Measurements from ENCODE around the gene RPRD1A.
"Not testable (repeated sequence)": the region's sequence is repeated elsewhere in the genome, so short reads cannot be mapped to it uniquely, and the experiment has no call there.

The RPRD1A gene

DNA sequence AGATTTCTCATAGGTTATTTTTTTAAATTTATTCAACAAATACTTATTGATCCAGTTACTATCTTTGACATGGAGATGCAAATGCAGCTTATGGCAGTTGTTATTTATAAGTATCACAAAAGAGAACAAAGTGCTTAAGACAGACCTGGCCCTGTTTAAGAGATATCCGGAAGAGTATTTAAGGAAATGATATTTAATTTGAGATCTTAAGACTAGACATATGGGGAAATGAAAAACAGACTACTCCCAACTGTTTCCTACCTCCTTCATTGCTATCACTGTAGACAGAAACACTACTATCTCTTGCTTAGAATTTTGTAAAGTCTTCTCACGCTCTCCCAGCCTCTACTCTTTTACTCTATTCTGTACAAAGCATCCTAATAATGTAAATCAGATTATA, 36.0 kb downstream of the RPRD1A start:
- DNase-seq (ENCODE audit: low spot score), result no peak

DNA sequence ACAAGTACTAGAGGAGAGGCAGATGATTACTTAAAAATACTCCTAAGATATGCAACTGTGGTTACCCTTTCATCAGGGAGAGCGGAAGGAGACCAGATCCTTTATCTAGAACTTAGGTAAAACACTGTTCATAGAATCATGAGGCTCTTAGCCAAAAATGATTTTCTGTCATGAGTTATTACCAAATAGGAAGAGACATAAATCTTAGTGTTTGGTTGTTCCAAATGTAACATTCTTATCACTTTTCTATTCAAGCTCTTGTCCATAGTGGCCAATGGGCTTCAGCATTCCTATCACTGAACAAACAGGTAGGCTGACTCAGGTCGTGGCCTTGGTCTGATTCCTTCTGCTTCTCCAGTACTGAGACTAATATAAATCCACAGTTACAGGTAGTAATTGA, 38.5 kb downstream of the RPRD1A start:
- DNase-seq (ENCODE audit: low spot score), result no peak

DNA sequence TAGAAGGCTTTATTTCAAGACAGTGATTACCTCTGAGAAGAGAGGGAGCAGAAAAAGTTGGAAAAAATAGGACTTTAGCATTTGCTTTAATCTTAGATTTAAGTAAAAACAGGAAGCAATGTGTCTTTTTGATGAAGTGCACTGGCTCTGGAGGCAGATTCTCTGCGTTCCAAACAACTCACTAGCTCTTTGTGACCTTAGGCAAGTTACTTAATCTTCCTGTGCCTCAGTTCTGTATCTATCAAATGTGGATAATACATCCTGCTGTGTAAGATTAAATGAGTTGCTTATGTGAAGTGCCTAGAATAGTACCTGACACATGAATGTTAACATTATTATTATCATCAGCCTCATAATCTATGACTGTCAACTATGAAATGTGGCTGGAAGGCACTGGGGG, 42.3 kb downstream of the RPRD1A start:
- DNase-seq (ENCODE audit: low spot score), result no peak

DNA sequence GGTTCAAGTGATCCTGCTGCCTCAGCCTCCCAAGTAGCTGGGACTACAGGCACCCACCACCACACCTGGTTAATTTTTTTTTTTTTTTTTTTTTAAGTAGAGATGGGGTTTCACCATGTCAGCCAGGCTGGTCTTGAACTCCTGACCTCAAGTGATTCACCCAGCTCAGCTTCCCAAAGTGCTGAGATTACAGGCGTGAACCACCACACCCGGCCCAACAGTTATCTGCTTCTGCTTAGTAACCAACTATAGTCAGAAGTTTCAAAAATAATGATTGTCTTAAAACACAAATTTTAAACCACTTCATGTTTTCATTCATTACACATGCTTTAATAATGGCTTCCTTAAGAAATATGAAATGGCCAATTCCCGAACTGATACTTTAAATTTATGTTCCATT, 43.1 kb downstream of the RPRD1A start:
- not testable (repeated sequence) for DNase-seq (ENCODE audit: low spot score)

DNA sequence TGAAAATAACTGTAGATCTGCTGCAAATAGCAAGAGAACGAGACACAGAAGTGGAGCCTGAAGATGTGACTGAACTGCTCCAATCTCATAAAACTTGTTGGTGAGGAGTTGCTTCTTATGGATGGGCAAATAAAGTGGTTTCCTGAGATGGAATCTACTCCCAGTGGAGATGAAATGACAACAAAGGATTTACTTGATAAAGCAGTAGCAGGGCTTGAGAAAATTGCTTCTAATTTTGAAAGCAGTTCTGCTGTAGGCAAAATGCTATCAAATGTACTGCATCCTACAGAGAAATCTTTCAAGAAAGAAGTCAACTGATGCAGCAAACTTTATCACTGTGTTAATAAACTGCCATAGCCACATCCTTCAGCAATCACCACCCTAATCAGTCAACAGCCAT, 44.0 kb downstream of the RPRD1A start:
- no peak for DNase-seq (ENCODE audit: low spot score)

DNA sequence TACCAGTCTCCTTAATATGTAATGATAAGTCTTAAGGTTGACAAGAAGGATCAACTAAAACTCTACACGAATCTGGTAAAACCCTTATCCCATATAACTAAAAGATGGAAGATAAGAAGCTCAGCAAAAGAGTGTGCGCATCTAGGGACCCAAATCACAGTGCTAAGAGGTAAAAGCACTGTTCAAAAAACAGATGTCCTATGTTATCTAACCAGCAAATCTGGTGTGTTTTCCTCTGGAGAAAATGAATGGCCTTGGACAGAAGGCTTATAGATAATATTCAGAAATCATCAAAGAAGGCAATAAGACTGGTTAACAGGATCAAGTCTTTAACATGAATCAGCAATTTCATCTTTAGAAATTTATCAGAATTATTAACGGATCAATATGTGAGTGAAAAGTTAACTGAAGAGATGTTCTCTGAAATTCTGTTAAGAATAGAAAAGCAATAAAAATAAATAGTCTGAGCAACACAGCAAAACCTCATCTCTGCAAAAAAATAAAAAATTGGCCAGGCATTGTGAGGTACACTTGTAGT, 47.1 kb downstream of the RPRD1A start:
- no peak for DNase-seq (ENCODE audit: low spot score)

DNA sequence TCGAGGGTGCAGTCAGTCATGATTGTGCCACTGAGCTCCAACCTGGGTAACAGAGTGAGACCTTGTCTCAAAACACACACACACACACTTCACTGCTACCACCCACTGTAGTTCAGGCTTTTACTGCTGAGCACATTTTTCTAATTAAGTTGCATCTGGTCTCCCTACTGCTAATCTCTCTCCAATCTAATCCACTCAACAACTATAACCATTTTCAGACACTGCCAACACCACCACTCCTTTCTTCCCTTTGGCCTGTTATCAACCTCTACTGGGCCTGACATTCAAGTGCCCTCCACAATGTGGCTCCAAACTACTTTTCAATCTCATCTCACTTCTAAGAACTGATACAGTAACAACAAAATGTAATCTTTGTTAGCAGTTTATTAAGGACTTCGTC, 50.1 kb downstream of the RPRD1A start:
- DNase-seq (ENCODE audit: low spot score), result no peak

DNA sequence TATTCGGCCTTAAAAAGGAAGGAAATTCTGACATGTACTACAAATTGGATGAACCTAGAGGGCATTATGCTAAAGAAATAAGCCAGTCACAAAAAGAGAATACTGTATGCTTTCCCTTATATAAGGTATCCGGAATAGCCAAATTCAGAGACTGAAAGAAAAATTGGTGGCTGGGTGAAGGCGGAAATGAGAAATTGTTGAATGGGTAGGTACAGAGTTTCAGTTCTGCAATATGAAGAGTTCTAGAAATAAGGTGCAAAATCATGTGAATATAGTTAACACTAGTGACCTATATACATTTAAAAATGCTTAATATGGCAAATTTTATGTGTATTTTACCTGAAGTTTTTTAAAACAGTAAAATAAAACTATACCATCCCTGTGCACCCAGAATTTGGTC, 51.7 kb downstream of the RPRD1A start:
- no peak for DNase-seq (ENCODE audit: low spot score)

DNA sequence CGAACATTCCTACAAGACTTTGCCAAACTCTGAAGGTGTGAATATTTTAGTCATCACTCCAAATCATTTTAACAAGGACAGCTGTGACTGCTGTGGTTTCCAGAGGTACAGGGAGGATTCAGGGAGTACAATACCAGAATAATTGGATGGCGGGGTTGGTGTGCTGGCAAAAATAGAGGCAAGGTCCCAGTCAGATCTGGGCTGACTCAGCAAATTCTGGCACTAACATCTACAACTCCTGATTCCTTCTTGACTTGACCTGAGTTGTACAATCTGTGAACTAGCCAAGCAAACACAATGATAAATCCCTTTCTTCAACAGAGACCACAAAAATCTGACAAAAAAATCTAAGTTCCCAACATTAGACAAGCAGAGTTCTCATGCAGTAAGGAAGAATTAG, 54.5 kb downstream of the RPRD1A start:
- DNase-seq (ENCODE audit: low spot score), result no peak

DNA sequence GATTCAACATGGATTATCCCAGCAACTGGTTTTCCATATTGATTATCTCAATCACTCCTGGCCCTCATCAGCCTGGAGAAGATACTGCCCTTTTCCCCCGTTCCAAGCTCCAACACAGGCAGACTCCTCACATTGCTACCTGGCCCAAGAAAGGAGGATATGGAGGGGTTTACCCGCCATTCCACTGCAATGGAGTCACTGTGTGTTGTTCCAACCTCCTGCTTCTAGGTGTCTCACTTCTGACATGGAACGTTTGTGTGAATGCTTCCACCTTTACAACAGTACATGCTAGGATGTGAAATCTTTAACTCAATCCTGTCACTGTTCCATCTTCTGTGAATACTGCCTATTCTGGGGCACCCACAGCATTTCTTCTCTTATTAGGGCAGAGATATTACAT, 58.1 kb downstream of the RPRD1A start:
- DNase-seq (ENCODE audit: low spot score), result no peak

DNA sequence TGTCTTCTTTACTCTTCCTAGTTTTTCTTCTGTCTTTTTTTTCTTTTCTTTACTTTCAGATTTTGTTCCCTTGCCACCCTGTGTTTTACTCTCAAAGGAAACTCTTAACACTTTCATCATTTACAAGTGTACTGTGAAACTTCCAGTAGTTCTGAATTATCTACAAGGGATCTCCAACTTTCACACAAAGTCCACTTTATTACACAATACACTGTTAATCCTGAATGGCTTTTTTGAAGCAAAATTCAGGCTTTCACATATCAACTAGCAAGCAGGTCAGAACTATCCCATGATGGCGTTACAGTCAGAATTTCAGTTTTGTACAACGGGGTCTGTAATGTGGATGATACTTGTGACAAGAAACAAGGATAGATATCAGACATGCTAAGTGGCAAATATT, 60.4 kb downstream of the RPRD1A start:
- DNase-seq (ENCODE audit: low spot score), result no peak

DNA sequence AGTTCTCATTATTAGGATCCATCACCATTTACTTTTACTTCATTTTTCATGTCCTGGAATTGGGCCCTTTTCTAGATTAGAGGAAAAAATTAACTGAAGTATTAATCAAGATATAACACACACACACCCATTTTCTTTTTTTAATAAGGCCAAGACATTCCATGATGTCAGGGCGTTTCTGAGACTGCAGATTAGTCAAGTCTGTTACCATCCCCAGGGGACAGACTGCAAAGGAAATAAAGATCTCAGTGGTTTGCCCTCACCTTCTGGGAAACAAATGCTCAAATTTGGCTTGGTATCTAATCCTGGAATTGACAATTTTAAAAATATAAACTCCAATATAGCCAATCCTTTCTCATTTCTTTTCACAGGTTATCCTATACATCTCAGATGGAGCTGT, 67.4 kb downstream of the RPRD1A start:
- DNase-seq (ENCODE audit: low spot score), result no peak

DNA sequence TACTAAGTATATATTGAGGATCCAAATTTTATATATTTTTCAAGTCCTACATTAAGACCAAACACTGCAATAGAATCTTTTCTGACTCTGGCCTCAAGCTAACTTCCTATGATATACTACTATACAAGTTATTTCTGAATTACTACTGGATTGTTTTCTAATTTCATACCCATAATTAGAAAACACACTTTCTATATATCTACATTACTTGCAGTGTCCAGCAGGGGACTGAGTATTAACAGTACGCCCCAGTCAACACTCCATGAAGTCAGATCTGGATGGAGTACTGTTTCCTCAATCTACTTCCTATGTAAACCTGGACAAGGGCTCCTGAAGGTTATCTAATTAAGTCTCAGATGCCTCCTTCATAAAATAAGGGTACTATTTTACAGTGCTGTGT, 68.4 kb downstream of the RPRD1A start:
- no peak for DNase-seq (ENCODE audit: low spot score)

DNA sequence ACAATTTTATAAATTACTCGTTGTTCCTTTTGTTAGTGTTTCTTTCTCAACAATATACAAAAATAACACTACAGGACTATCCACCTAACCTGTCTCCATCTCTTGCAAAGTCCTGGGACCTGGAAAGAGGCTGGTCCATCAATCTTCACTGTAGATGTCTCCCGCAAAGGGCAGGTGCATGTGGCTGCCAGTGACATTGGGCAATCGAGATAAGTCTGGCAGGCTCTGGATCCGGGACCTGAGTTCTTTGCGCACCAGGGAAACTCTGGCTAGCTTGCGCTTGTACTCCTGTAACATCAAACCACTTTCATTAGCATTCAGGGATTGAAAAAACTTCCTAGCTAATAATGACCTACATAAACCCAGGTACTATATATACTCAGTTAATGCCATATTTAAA, 74.3 kb downstream of the RPRD1A start:
- DNase-seq (ENCODE audit: low spot score), result no peak

DNA sequence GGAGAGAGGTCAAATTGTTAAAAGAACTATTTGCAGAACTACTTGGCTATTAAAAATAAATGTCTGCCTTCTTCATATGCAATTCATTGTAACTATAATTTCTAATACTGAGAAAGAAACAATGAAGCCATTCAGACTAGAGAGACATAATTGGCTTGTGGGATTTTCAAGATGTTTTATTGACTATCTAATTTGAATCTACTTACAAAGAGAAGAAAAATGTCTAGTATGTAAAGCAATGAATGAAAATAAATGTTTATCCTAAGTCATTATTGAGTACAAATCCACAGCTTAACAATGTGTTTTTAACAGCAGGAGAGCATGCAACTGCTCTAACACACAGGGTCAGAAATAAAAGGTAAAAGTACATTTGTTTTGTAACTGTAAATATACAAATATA, 75.7 kb downstream of the RPRD1A start:
- no peak for DNase-seq (ENCODE audit: low spot score)

DNA sequence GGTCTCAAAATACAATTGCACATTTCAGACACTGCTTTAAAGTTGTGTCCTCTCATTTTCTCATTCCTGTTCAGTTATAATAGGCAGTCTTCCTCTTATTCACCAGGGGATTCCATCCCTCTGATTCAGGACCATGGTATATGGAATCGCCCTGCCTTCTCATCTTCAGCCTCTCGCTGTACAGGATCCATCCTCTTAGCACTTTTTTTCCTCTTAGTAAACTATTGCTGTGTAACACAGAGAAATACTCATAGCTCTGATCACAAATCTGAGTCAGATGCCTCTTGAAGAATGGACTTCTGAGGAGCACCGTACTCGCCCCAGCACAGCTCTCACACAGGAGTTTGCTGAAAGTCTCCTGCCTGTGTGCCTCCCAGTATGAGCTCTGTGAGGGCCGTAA, 83.5 kb downstream of the RPRD1A start:
- DNase-seq (ENCODE audit: low spot score), result no peak

DNA sequence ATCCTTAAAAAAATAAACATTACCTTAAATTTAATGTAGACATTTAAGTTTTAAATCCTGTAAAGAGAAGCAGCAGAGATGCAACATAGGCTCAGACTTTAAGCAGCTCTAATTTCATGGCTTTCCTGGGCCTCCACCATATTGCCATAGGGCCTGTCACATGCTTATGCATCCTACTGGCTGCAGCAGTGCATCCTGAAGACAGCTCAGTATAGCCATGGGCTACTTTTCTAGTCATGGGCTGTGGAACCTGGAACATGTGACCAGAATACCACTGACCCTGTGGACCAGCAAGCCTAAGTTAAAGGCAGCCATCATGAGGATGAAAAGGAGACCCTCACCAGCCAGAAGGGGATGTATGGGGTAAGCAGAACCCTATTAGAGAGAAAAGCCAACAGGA, 84.2 kb downstream of the RPRD1A start:
- no peak for DNase-seq (ENCODE audit: low spot score)

DNA sequence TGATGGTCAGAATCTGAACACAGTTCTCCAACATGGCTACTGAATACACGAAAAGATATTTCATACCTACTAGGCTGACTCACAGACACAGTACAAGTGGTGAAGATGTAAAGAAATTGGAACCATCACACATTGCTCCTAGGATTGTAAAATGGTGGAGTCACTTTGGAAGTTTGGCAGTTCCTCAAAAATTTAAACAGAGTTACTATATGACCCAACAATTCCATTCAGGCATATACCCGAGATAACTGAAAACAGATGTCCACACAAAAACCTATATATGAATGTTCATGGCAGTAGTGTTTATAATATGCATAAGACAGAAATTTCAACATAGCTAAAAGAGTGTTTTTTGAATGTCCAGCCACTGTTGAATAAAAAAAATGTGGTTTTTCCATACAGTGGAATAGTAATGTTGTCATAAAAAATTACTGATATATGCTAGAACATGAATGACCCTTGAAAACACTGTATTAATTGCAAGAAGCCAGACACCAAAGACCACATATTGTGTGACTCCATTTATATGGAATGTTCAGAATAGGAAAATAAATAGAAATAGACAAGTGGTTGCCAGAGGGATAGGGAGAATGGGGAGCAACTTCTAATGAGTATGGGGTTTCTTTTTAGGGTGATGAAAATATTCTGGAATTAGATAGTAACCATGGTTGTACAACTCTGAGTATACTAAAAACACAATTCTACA, 84.8 kb downstream of the RPRD1A start:
- no peak for DNase-seq (ENCODE audit: low spot score)

DNA sequence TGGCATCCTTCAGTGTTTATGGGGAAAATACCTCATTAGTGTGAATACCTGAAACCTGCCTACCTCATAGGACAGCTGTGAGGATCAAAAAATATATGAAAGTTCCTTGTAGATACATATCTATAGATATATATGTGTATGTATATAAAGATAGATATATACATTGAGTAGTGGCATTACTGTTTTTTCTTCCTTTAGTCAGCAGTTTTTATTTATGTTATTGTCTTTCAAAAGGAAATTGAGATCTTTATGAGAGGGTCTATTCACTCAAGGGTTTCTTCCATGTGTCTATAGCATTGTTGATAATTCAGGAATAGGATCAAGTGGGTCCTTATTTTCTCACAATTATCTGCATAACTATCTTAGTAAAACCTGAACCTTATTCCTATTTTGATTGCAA, 88.2 kb downstream of the RPRD1A start:
- no peak for DNase-seq (ENCODE audit: low spot score)

DNA sequence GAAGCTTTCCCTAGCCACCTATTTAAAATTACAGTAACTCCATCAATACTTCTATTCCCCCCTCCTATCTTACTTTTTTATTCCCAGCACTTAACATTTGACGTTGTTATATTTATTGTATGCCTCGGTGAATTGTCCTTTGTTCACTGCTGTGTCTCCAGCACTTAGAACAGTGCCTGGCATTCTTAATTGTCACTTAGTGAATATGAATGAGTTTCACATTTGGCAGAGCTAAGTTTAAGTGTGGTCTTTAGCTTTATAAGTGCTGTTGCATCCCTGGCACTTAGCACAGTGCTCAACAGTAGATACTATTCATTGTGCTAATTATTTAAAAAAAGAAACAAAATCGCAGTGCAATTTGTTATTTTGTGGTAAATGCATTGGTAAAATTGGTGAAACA, 93.2 kb downstream of the RPRD1A start:
- DNase-seq (ENCODE audit: low spot score), result no peak

DNA sequence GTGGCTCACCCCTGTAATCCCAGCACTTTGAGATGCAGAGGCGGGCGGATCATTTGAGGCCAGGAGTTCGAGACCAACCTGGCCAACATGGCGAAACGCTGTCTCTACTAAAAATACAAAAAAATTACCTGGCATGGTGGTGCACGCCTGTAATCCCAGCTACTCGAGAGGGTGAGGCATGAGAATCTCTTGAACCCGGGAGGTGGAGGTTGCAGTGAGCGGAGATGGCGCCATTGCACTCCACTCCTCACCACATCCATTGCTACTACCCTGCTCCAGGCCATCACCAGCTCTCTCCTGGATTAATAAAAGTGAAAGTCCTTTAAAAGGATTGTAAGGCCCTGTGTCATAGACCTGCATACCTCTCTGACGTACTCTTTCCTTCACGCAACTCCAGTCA, 93.7 kb downstream of the RPRD1A start:
- DNase-seq (ENCODE audit: low spot score), result no peak

DNA sequence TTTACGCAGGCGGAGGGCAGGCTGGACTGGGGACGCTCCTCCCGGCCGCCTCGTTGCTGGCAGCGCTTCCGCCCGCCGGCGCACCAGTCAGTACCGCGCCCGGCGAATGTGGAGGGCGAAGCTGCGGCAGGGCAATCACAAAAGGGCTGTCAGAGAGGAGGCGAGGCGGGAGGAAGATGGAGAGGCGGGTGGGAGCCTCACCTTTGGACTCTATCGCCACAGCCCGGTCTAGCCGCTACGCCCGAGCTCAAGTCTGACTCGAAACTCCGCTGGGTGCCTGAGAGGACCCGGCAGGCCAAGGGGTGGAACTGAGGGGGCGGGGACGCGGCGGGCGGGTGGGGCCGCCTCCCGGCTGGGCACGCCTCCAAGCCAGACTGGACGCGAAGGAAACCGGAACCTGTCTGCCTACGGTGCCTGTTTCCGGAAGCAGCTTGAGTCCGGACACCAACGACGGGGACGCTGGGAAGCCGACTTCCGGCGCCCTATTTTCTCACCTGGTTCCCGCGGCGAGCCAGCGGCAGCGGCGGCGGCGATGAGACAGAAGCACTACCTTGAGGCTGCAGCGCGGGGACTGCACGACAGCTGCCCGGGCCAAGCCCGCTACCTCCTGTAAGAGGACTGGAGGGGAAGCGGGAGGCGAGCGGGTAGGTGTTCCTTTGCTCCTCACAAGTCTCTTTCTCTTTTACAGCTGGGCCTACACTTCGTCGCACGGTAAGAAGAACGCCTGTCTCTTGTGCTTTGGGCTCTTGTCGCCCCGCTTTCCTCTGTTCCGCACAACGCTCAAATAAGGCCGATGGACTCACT, 95.0 kb downstream of the RPRD1A start, which contains the start of gene RMP24:
RMP24 (plus strand) TSS at position 483 of the 804 bp plus-strand sequence.
- peak; percentile 97 for DNase-seq (ENCODE audit: low spot score)

DNA sequence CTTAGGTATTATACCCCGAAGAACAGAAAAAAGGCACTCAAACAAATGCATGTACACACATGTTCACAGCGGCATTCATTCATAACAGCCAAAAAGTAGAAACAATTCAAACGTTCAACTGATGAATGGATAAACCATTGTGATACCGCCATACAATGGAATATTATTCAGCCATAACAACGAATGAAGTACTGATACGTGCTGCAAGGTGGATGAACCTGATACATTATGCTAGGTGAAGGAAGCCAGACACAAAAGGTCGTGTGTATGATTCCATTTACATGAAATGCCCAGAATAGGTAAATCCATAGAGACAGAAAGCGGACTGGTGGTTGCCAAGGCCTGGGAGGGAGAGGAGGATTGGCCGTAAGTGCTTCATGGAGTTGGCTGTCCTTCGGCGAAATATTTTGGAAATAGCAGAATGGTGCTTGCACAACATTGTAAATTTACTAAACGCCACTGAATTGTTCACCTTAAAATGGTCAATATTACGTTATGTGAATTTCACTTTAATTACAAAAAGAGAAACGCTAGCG, 95.6 kb downstream of the RPRD1A start:
- no peak for DNase-seq (ENCODE audit: low spot score)
